Measurements from ENCODE around the gene CIBAR2.

DNA sequence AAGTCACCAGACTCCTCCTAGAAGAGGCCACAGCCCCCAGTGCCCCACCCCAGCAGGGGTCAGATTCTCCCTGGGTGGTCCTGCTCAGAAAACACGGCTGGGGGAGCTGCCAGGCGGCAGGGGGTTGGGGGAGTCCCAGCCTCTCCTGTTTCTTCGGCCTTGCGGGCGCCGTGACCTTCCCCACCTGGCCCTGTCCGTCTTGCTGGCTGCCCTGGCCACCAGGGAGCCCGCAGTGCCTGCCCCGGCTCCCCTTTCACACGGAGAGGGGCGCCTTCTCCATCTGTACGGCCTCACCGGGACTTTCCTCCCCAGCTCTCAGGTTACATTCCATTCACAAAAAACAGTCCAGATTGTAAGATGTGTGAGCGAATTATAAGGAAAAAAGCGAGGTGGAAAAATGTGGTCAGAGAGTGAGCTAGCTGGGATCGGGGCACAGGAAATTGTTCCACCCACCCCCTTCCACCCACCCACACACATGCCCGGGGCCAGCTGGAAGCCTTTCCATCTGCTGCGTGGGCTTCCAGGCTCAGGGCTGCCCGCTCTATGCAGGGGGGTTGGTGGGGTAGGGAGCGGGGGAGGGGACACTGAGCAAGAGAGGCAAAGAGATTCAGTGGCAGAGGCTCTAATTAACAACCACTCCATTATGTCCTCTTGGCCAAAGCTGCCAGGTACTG, 14.6 kb upstream of the CIBAR2 start:
- TF ChIP-seq CTCF (IDR thresholded peaks at IDR 0.05; ENCODE audit: insufficient read depth, low read length) (no peak), GABPA (IDR thresholded peaks at IDR 0.05; ENCODE audit: low read depth) (no peak), POLR2AphosphoS5 (IDR thresholded peaks at IDR 0.05; ENCODE audit: low read depth) (no peak), SPI1 (IDR thresholded peaks at IDR 0.05; ENCODE audit: borderline replicate concordance, low read depth) (no peak)
- TF ChIP-seq, protein P1, sequence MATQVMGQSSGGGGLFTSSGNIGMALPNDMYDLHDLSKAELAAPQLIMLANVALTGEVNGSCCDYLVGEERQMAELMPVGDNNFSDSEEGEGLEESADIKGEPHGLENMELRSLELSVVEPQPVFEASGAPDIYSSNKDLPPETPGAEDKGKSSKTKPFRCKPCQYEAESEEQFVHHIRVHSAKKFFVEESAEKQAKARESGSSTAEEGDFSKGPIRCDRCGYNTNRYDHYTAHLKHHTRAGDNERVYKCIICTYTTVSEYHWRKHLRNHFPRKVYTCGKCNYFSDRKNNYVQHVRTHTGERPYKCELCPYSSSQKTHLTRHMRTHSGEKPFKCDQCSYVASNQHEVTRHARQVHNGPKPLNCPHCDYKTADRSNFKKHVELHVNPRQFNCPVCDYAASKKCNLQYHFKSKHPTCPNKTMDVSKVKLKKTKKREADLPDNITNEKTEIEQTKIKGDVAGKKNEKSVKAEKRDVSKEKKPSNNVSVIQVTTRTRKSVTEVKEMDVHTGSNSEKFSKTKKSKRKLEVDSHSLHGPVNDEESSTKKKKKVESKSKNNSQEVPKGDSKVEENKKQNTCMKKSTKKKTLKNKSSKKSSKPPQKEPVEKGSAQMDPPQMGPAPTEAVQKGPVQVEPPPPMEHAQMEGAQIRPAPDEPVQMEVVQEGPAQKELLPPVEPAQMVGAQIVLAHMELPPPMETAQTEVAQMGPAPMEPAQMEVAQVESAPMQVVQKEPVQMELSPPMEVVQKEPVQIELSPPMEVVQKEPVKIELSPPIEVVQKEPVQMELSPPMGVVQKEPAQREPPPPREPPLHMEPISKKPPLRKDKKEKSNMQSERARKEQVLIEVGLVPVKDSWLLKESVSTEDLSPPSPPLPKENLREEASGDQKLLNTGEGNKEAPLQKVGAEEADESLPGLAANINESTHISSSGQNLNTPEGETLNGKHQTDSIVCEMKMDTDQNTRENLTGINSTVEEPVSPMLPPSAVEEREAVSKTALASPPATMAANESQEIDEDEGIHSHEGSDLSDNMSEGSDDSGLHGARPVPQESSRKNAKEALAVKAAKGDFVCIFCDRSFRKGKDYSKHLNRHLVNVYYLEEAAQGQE (IDR thresholded peaks at IDR 0.05; ENCODE audit: insufficient replicate concordance, low read depth): no peak

Measured in HL-60 (cell line).